ENCODE results near the gene ADAMTSL2. TPM values are rescaled to one million over a fixed set of nuclear protein-coding genes. Genes with fewer than 3 reads are reported as not detected.
A peak's percentile ranks its signal among the peaks of the same experiment; 100 is the strongest.

The ADAMTSL2 gene
- polyA plus RNA-seq, 1 of the 3 experiments (the other 2 are of a cell fraction) = 0.21 TPM

DNA sequence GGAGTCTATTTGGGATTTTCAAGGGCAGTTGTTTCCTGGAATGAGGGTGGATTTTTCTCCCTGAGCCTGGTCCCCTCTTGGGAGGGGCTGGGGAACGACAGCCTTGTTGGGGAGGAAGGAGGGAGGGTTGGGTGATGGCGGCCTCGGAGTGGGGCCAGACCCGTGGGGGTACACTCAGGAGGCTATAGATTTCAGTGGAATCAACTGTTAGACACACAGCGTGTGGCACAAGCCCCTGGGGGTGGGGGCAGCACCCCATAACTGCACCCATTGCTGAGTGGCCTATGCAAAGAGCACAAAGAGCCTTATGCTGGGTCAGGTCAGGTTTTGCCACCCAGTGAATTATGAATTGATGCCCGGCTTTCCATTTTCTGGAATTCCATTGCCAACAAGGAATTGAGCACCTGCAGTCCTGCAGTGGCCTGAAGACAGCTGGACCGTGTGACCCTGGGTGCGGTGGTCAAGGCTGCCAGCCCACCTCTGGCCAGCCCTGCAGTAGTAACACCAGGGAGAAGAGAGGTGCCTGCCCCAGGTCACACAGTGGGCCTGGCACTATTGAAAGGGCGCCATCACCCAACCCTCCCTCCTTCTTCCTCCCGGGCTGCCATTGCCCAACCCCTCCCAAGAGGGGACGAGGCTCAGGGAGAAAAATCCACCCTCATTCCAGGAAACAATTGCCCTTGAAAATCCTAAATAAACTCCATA, 18.1 kb upstream of the ADAMTSL2 start:
- Histone ChIP-seq H3K36me3 (replicated peaks in 1 of 2; ENCODE audit: control insufficient read depth in 1 of 2, insufficient read depth in 2 of 2, low read length in 1 of 2) (no peaks in the 10 kb centered on the region), H3K4me1 (ENCODE audit: control insufficient read depth in 1 of 2, insufficient read depth in 2 of 2, low read depth in 1 of 2, low read length in 1 of 2) (peaks cover 0 to 75% of the 10 kb centered on the region in 2 experiments; a peak in 2 of 4 replicates), H3K27ac (ENCODE audit: low read depth in 2 of 2, low read length in 1 of 2) (peak overlapping the region in 1 of 2 experiments; percentile 99; a peak in 2 of 4 replicates), H3K27me3 (ENCODE audit: insufficient read depth) (no peaks in the 10 kb centered on the region), H3K9ac (no peak overlapping the region), H3K9me2 (no peaks in the 10 kb centered on the region), H3K4me3 (ENCODE audit: low read depth in 2 of 2, low read length in 1 of 2) (no peak overlapping the region), H3F3A (replicated peaks; ENCODE audit: insufficient read depth) (peaks cover 4% of the 10 kb centered on the region), H3K79me2 (ENCODE audit: insufficient read depth) (no peaks in the 10 kb centered on the region), H4K20me1 (ENCODE audit: insufficient read depth) (no peaks in the 10 kb centered on the region), H2AFZ (ENCODE audit: low read depth) (no peak overlapping the region), H3K9me3 (no peaks in the 10 kb centered on the region), H3K4me2 (no peak overlapping the region)
- DNase-seq = no peak
- CTCF ChIA-PET = no interaction called here
- POLR2A ChIA-PET = interaction anchor here (3.4 kb wide), 1 partner anchor 18 kb away, joined by 37 read pairs; the partner anchor contains the start of gene ADAMTSL2
- WGBS (ENCODE audit: low lambda C conversion rate) = 51% methylated on average over 8 of the region's 11 CpGs
- no peak for TF ChIP-seq MXI1 (IDR thresholded peaks at IDR 0.05; ENCODE audit: low read depth, low read length)
- no peak for TF ChIP-seq CHD2 (IDR thresholded peaks at IDR 0.05; ENCODE audit: low read length, partially characterized antibody)
- TF ChIP-seq, protein P1, sequence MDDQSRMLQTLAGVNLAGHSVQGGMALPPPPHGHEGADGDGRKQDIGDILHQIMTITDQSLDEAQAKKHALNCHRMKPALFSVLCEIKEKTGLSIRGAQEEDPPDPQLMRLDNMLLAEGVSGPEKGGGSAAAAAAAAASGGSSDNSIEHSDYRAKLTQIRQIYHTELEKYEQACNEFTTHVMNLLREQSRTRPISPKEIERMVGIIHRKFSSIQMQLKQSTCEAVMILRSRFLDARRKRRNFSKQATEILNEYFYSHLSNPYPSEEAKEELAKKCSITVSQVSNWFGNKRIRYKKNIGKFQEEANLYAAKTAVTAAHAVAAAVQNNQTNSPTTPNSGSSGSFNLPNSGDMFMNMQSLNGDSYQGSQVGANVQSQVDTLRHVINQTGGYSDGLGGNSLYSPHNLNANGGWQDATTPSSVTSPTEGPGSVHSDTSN (IDR thresholded peaks at IDR 0.05) = no peak
- TF ChIP-seq, protein P2, sequence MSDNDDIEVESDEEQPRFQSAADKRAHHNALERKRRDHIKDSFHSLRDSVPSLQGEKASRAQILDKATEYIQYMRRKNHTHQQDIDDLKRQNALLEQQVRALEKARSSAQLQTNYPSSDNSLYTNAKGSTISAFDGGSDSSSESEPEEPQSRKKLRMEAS (IDR thresholded peaks at IDR 0.05; ENCODE audit: low read depth) = no peak
- no peak for TF ChIP-seq REST (IDR thresholded peaks at IDR 0.05; ENCODE audit: low read depth, low read length)
- TF ChIP-seq TAF1 (IDR thresholded peaks at IDR 0.05; ENCODE audit: borderline replicate concordance, low read depth, low read length) = no peak
- no peak for TF ChIP-seq RFX5 (IDR thresholded peaks at IDR 0.05; ENCODE audit: low read length)
- no peak for TF ChIP-seq RCOR1 (IDR thresholded peaks at IDR 0.05; ENCODE audit: low read length)
- no peak for TF ChIP-seq SIN3A (IDR thresholded peaks at IDR 0.05; ENCODE audit: borderline replicate concordance, low read depth, low read length)
- TF ChIP-seq JUND (IDR thresholded peaks at IDR 0.05) = no peak
- no peak for TF ChIP-seq POLR2AphosphoS5 (IDR thresholded peaks at IDR 0.05; ENCODE audit: low read depth, low read length)
- TF ChIP-seq, protein P3, sequence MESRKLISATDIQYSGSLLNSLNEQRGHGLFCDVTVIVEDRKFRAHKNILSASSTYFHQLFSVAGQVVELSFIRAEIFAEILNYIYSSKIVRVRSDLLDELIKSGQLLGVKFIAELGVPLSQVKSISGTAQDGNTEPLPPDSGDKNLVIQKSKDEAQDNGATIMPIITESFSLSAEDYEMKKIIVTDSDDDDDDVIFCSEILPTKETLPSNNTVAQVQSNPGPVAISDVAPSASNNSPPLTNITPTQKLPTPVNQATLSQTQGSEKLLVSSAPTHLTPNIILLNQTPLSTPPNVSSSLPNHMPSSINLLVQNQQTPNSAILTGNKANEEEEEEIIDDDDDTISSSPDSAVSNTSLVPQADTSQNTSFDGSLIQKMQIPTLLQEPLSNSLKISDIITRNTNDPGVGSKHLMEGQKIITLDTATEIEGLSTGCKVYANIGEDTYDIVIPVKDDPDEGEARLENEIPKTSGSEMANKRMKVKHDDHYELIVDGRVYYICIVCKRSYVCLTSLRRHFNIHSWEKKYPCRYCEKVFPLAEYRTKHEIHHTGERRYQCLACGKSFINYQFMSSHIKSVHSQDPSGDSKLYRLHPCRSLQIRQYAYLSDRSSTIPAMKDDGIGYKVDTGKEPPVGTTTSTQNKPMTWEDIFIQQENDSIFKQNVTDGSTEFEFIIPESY (IDR thresholded peaks at IDR 0.05; ENCODE audit: borderline replicate concordance, low read depth) = no peak
- no peak for TF ChIP-seq EP300 (IDR thresholded peaks at IDR 0.05; ENCODE audit: borderline replicate concordance in 1 of 2, low read depth in 1 of 2, low read length in 1 of 2)
- no peak for TF ChIP-seq RAD21 (IDR thresholded peaks at IDR 0.05; ENCODE audit: low read length)
- TF ChIP-seq IRF3 (IDR thresholded peaks at IDR 0.05; ENCODE audit: low read depth, low read length) = no peak
- TF ChIP-seq FOXM1 (IDR thresholded peaks at IDR 0.05; ENCODE audit: low read depth) = no peak
- no peak for TF ChIP-seq RXRA (IDR thresholded peaks at IDR 0.05; ENCODE audit: borderline replicate concordance, low read depth)
- TF ChIP-seq NRF1 (IDR thresholded peaks at IDR 0.05; ENCODE audit: low read depth, low read length) = no peak
- no peak for TF ChIP-seq TCF12 (IDR thresholded peaks at IDR 0.05)

Measured in SK-N-SH (cell line).